CD1c-positive myeloid dendritic cell (primary cell): ENCODE results near the gene WSB1.
"Not testable (repeated sequence)": the region's sequence is repeated elsewhere in the genome, so short reads cannot be mapped to it uniquely, and the experiment has no call there.

ENCODE experiments used
- DNase-seq: peaks from one replicate; pipeline ENCODE4 v3.0.0-alpha.2; 2016; ENCODE audit errors: extremely low spot score

Gene WSB1

GRCh38 chr17:27293898-27294688 lies at the start of gene WSB1:
Gene WSB1, plus strand, starts transcription at chr17:27294114. Its CDS starts 282 bp downstream, at chr17:27294396.
- DNase-seq, result peak; percentile 98

- DNase-seq, result peak; percentile 98
These were observed 49.3 kb upstream of the WSB1 start for GRCh38 chr17:27244491-27245223.

GRCh38 chr17:27245230-27245696 lies 48.7 kb upstream of the WSB1 start:
- DNase-seq, result peak; percentile 69

GRCh38 chr17:27246537-27246936 lies 47.4 kb upstream of the WSB1 start:
- DNase-seq, result no peak

GRCh38 chr17:27247071-27247957 lies 46.6 kb upstream of the WSB1 start:
- peak; percentile 56 for DNase-seq

GRCh38 chr17:27247958-27248342 lies 46.0 kb upstream of the WSB1 start:
- DNase-seq, result no peak

- not testable (repeated sequence) for DNase-seq
These were observed 43.1 kb upstream of the WSB1 start for GRCh38 chr17:27250791-27251190.

GRCh38 chr17:27254802-27255201 lies 39.1 kb upstream of the WSB1 start:
- DNase-seq, result not testable (repeated sequence)

- DNase-seq, result no peak
These were observed 37.5 kb upstream of the WSB1 start for GRCh38 chr17:27256225-27257030.

- DNase-seq, result no peak
These were observed 36.9 kb upstream of the WSB1 start for GRCh38 chr17:27257031-27257357.

GRCh38 chr17:27259356-27259755 lies 34.6 kb upstream of the WSB1 start:
- no peak for DNase-seq

- DNase-seq, result no peak
These were observed 30.5 kb upstream of the WSB1 start for GRCh38 chr17:27263386-27263785.

GRCh38 chr17:27264068-27264812 lies 29.7 kb upstream of the WSB1 start:
- DNase-seq, result peak; percentile 74

- no peak for DNase-seq
These were observed 28.6 kb upstream of the WSB1 start for GRCh38 chr17:27265333-27265732.

GRCh38 chr17:27266228-27266627 lies 27.7 kb upstream of the WSB1 start:
- DNase-seq, result no peak

GRCh38 chr17:27268394-27269085 lies 25.4 kb upstream of the WSB1 start:
- DNase-seq, result no peak

- DNase-seq, result no peak
These were observed 24.7 kb upstream of the WSB1 start for GRCh38 chr17:27269201-27269600.

- DNase-seq, result no peak
These were observed 23.9 kb upstream of the WSB1 start for GRCh38 chr17:27269974-27270373.

- DNase-seq, result no peak
These were observed 17.2 kb upstream of the WSB1 start for GRCh38 chr17:27276653-27277156.

- DNase-seq, result not testable (repeated sequence)
These were observed 14.8 kb upstream of the WSB1 start for GRCh38 chr17:27279132-27279531.
